GM21423 (cell line): ENCODE measurements around the gene PORCN.

Experiments used
- ATAC-seq: cut with Tn5 transposase; IDR thresholded peaks from one replicate; pipeline ENCODE4 v1.9.1; 2021; ENCODE audit warnings: mild to moderate bottlenecking, moderate library complexity; ENCODE audit not compliant: unreplicated experiment

Gene PORCN

DNA sequence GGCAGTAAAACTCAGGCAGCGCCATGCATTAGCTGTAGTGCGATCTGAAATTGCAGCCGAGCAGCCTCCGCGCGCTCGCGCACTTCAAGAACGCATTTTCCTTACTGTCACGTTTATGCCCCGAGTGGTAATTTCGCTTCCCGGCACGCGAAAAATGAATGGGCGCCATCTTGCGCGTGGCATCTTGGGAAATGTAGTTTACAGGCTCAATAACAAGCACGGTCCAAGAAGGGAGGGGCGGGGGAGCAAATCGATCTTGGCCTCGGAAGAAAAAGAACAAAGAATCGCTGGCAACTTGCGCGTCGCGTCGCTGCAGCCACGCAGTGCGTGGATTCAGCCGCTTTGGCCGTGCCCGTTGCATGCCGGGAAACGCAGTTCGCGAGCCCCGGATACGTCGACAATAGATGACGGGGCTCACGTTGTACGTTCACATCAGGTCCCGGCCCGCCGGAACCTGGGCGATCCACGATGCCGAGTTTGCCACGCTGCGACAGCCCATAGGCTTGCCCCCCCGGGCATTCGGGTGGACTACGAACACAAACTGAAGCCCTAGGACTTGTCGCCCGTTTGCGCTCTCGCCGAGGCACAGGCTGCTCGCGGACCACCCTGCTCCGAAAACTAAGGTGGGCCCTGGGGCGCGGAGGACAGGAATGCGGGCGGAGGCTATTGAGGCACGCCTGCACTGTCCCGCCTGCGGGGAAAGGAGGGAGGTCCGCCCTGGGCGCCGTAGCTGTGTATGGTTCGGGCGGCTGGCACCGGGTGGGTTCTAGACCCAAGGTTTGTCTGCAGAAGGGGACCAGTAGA, 32.8 kb upstream of the PORCN start, which contains the start of gene FTSJ1:
TSS of gene FTSJ1 (plus strand) at position 426 of the 804 bp plus-strand sequence. CDS start 1,849 bp downstream, outside the sequence.
- ATAC-seq, result peak; percentile 85

DNA sequence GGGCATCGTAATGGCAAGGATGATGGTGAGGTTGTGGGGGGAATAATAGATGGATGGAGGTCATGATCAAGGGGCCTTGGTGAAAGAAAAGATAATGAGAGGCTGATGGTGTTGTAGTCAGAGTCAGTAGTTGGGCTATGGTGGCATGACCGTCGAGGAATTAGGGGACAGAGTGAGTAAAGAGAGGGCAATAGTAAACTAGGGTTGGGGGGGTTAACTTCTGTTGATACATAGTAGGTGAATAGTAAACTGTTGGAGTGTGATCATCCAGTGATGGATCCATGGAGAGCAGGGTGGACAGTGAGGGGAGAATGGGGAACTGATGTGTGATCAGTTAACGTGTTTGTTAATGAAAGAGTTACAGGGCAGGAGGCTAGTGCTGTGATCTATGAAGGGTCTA, 31.9 kb upstream of the PORCN start:
- no peak for ATAC-seq

DNA sequence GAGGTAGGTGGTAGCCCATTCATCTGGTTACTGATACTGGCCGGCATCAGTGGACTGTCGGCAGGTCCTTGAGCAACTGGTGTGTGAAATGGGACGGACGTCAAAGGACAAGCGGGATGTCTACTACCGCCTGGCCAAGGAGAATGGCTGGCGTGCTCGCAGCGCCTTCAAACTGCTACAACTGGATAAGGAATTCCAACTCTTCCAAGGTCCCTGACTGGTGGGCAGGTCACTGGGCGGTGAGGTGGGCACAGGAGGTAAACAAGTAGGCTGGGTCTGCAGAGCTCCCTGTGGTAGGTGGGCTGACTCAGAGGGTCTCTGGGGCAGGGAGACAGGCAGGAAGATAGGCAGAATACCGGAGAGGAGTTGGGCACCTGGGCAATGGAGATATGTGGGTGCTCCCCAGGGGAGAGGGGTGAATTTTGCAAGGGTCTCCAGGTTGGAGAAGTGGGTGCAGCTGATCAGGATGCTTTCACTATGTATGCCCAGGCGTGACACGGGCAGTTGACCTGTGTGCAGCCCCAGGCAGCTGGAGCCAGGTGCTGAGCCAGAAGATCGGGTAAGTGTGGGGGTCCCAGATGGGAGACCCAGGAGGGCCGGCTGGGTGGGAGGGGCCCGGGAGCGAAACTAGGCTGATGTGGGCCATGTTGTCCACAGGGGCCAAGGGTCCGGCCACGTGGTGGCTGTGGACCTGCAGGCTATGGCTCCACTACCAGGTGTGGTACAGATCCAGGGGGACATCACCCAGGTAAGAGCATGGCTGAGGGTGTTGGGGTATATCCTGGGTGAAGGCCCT, 30.6 kb upstream of the PORCN start:
- ATAC-seq, result no peak

DNA sequence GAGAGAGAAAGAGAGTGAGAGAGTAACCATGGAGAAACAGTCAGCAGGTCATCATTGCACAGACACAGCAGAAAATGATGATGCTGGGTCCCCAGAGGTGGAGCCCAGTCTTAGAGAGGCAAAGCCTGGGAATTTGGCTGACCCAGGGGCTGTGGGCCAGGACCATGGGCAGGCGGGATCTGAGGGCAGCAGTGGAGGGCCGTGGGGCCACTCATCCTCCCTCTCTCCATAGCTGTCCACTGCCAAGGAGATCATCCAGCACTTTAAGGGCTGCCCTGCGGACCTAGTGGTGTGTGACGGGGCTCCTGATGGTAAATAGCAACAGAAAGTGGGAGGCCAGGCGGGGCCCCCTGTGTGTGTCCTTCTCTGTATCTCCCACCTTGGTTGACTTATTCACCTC, 30.0 kb upstream of the PORCN start:
- no peak for ATAC-seq

DNA sequence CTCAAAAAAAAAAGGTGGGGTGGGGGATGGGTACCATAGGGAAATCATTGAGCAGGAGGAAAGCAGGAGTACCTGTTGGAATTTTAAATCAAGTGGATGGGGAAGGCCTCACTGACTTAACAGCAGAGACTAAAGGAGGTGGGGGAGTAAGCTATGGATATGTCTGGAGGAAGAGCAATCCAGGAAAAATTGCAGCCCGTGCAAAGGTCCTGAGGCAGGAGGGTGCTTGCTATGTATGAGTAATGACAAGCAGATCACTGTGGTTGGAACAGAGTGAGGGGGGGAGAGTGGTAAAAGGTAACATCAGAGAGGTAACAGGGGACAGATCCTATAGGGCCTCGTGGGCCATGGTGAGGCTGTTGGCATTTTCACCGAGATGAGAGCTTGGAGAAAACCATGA, 28.6 kb upstream of the PORCN start:
- ATAC-seq, result no peak

DNA sequence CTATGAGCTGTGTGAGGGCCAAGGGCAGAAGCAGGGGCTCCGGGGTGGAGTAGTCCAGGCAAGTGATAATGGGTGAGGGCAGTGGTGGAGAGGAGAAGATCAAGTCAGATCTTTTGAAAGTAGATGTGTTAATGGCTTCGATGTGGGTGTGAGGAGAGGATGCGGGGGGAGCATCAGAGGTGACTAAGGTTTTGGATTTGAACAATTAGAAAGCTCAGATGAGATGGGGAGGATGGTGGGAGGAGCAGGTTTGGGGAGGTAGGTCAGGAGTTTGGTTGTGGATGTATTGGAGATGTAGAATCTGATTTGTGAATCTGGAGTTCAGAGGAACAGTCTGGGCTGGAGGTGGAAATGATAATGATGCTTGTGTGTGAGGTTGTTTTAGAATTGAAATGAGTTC, 28.2 kb upstream of the PORCN start:
- no peak for ATAC-seq

DNA sequence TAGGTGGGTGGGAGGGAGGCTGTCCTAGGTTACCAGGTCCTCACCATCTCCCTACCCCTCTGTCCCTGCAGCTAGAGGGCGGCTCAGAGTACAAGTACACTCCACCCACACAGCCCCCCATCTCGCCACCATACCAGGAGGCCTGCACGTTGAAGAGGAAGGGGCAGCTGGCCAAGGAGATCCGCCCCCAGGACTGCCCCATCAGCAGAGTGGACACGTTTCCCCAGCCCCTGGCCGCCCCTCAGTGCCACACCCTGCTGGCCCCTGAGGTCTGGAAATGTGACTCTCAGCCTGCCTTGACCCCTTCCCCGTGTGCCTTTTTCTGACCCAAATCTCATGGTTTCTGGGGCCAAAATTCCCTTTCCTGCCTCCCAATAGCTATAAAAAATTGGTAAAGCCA, 26.3 kb upstream of the PORCN start:
- no peak for ATAC-seq

DNA sequence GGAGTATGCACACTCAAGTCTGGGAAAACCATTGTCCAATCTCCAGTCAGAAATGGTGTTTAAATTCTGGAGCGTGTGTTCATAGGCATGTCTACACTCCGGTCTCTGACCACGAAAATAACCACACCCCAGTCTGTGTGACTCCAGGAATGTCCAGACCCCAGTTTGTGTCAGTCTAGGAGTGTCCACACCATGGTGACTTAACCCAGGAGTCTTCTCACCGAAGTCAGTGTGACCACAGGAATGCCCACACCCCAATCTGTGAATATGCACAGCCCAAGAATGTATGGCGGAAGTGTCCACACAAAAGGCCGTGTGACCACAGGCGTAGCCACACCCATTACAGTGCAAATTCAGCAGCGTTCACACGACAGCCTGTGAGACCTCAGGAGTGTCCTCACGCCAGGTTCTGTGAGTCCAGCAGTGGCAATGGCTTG, 21.4 kb upstream of the PORCN start:
- ATAC-seq, result no peak

DNA sequence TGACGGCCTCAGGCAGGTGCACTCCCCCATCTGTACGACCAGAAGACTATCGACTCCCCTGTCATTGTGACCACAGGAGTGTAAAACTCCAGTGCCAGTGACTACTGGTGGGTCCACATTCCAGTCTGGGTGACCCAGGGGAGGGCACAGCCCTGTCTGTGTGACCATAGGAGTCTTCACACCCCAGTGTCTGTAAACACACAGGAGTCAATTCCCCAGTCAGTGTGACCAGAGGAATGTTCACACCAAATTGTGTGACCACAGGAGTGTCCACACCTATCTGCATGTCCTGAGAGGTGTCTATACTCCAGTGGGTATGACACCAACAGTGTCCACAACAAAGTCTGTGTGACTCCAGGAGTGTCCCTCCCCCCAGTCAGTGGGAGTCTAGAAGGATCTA, 20.8 kb upstream of the PORCN start:
- no peak for ATAC-seq

DNA sequence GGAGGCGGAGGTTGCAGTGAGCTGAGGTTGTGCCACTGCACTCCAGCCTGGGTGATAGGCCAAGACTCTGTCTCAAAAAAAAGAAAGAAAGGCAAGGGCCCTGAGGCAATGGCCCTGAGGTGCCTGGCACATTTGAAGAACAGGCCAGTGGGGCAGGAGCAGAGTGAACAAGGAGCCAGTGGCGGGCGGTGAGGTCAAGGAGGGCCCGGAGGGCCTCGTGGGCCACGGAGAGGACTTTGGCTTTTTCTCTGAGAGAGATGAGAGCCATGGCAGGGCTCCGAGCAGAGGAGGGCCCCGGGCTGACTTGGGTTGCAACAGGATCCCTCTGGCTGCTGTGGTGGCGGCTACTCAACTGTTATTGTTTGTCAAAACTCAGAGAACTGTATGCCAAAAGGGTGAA, 19.5 kb upstream of the PORCN start:
- no peak for ATAC-seq

DNA sequence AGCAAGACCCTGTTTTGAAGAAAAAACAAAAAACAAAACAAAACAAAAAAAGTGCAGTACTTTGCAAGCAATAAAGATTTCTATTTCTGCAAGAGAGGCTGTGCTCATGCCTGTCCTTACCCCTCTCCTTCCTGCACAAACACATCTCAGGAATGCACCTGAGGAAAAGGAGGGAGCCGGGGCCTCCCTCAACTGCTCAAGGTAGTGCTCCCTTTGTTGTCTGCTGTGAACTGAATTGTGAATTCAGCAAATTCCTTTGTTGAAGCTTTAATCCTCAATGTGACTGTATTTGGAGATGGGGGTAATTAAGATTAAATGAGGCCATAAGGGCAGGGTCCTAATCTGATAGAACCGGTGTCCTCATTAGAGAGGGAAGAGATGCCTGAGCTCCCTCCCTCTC, 18.9 kb upstream of the PORCN start:
- no peak for ATAC-seq

DNA sequence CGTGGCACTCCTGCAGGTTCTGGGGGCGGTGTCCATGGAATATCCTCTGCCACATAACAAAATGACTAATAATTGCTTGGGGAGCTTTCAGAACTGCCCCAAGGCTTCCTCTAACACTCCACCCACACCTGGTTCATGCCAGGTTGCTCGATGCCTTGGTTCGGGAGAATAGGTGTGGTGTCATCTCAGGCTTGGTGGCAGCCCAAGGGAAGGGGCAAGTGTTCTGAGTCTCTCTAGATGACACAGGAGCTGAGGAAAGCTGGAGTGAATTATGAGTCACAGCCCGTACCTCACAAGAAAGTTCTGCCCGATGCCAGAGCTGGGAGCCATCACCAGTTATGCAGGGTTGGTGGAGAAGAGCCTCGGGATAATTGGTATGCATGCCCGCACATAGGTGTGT, 18.1 kb upstream of the PORCN start:
- no peak for ATAC-seq

DNA sequence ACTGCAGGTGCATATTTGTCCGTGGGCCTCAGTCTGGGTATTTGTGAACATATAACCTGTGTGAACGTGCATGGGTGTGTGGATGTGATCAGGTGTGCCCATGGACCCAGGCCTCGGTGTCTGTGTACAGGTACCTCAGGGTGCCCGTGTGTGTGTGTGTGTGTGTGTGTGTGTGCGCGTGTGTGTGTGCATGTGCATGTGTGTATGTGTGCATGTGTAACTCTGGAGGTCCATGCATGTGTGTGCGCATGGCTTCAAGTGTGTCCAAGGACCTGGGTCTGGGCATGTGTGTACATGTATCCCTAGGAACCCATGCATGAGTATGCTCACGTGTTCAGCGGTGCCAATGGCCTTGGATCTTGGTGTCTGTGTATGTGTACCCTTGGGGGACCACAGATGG, 17.0 kb upstream of the PORCN start:
- no peak for ATAC-seq

DNA sequence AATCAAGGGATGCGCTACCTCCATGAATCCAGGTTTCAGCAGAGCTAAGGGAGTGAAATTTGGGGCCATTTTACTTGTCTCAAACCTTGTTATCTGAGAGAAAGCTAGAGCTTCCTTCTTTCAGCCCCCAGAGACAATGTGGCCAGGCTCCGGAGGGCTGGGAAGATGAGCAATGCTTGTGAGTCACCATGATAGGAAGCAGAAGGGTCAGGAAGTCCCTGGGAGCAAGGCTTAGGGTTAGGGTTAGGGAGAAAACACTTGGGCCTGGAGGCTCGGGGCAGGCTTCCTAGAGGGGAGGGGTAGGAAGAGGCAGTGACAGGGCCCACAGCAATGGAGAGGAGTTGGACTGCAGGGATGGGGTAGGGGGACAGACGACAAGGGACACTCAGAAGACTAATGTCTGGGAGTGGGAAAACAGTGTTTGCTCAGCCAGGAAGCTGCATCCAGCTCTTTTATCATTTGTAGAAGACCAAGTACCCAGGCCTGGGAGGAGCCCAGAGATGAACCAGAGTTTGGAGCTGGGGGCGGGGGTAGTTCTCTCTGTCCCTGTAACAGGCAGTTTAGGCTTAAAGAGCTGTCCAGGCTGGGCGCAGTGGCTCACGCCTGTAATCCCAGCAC, 16.4 kb upstream of the PORCN start:
- ATAC-seq, result no peak

DNA sequence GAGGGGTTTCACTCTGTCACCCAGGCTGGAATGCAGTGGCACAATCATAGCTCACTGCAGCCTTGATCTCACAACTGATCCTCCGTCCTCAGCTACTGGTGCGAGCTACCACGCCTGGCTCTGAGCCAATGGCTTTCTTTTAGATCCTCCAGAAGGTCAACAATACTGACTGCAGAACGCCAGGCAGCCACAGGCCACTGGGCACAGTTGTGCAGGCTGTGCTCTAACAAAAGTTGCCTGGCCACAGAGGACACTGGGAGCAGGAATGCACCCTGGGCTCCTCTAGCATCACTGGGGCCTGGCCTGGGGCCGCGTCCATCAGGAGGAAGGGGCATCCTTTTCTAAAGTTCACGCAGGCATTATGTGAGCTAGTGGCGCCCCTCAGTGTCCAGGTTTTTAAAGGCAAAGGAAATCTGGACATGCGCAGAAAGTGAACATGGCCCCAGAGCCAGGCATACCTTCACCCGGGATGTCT, 14.9 kb upstream of the PORCN start:
- no peak for ATAC-seq

DNA sequence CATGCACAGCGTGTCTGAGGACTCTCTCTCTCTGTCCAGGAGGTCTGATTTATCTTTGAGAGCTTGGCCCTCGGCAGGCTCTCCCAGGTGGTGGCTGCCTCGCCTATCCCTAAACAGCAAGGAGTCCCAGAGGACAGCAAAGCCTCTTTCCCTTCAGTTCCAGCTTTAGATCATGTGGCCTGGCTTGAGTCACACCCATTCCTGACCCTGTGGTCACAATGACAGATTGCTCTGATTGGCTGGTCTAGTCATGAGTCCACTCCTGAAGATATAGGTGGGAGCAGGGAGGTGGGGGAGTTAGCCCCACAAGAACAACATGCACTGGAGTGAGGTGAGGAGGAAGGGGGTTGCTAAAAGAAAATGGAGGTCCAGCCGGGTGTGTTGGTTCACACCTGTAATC, 12.1 kb upstream of the PORCN start:
- ATAC-seq, result no peak

DNA sequence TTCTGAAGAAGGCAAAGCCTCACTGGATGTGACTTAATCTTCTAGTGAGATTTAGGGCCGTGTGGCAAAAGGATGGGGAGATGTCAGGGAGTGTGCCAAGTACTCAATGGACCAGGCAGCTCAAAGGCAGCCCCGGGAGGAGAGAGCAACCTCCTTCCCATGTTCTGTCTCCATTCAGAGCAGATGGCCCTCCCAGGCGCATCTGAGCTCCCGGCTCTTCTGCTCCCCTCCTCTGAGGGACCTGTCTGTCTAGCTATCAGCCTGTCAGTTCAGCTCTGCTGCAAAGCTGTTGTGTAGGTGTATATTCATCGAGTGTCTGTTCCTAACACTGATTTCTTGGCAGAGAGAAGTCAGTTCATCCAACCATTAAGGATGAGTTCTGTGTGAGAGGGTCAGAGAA, 10.9 kb upstream of the PORCN start:
- ATAC-seq, result no peak

DNA sequence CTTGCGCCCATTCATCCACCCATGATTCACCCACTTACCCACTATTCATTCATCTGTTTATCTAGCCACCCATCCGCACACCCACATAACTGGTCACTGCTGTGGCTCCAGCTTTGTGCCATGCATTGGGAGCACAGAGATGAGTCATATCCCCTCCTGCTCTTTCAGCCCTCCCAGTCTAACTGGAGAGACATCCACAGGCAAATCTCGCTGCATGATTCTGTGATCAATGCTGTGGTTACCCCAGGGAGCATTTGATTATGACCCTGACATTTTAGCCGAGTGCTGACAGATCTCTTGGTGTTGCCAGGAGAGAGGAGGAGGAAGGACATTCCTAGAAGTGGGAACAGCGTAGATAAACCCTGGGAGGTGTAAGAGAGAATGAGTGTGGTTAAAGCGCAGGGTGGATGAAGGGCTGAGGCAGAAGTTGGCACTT, 10.4 kb upstream of the PORCN start:
- ATAC-seq, result no peak

DNA sequence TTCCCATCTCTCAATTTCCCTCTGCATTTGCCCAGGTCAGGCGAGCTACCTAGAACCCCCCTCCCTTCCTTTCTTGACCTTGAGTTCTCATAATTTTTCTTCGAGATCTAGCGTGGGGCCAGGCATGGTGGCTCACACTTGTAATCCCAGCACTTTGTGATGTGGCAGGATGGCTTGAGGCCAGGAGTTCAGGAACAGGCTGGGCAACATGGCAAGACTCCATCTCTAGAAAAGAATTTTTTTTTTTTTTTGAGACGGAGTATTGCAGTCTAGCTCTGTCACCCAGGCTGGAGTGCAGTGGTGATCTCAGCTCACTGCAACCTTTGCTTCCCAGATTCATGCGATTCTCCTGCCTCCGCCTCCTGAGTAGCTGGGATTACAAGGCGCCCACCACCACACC, 4.5 kb upstream of the PORCN start:
- ATAC-seq, result no peak

DNA sequence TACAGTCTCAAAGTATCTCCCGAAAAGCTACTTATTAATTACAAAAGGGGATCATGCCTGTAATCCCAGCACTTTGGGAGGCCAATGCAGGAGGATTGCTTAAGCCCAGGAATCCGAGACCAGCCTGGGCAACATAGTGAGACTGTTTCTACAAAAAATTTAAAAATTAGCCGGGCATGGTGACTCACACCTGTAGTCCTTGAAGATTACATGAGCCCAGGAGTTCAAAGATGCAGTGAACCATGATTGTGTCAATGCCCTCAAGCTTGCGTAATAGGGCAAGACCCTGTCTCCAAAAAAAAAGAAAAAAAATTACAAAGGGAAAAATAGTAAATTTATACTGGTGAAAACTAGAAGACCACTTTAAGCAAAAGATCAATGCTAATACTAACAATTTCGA, 3.3 kb upstream of the PORCN start:
- ATAC-seq, result no peak

DNA sequence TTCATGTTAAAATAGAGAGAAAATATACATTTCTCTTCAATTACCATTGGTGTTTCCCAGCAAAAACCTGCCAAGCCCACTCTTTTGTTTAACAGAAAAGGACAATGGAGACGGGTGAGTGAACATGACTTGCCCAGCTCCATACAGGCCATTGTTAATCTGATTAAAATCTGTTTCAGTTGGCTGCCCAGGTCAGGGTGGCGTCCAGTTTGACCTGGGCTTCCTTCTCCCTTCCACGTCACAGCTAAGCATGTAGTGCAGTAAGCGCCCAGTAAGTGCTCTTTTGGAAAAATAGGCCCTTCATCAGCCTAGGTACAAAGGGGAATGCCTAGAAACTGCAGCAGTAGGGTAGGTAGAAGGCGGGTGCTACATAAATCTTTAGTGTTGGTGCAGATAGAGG, 1.5 kb upstream of the PORCN start:
- no peak for ATAC-seq

DNA sequence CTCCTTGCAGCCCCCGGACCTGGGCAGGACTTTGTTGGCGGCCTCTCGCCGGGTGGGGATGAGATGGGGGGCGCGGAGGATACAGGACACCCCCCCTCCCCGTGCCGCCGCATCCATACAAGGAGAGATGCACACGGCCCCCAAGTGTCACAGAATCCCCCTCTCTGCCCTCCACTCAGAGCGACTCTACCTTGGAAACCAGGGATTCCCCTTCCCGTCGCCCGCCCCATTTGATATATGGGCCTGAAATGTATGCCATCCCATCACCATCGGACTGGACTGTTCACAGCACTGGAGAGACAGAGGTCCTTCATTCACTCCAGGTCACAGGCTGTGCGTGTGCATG, 426 bp downstream of the PORCN start:
- ATAC-seq, result peak; percentile 12
